ENCODE measurements around the gene CFAP57.
A peak's percentile ranks its signal among the peaks of the same experiment; 100 is the strongest.

Gene CFAP57

DNA sequence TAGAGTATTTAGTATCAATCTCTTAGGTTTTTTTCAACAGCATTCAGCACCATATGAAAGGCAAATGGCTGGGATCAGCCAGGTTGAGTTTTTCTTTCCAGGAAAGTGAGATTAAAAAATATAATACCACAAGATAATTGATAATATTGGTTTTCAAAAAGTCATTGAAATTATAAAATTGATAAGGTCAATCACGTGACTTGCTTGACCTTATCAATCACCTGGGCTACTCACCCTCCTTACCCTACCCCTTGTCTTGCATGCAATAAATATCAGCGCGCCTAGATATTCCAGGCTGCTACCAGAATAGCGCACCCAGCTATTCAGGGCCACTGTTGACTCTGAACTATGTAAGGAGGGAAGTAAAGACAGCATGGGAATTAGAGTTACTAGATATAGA, 31.5 kb upstream of the CFAP57 start:
- Histone ChIP-seq H3K4me1 (ENCODE audit: insufficient read depth, low read length) (peaks cover 6% of the 10 kb centered on the region; the same call in 1 of the 2 replicates), H3K27me3 (ENCODE audit: insufficient read depth, low read length) (no peaks in the 10 kb centered on the region), H3K27ac (ENCODE audit: low read depth, low read length) (no peak overlapping the region), H3K9ac (ENCODE audit: low read depth, low read length) (no peak overlapping the region), H3K4me3 (ENCODE audit: low read length) (no peak overlapping the region), H3K9me3 (ENCODE audit: insufficient read depth, low read depth, low read length) (0 out of 2 replicates have a peak, but pooled peaks cover 6% of the 10 kb centered on the region), H3K36me3 (ENCODE audit: insufficient read depth, low read length) (no peaks in the 10 kb centered on the region)
- 96% methylated on average over 4 of the region's 4 CpGs for WGBS

DNA sequence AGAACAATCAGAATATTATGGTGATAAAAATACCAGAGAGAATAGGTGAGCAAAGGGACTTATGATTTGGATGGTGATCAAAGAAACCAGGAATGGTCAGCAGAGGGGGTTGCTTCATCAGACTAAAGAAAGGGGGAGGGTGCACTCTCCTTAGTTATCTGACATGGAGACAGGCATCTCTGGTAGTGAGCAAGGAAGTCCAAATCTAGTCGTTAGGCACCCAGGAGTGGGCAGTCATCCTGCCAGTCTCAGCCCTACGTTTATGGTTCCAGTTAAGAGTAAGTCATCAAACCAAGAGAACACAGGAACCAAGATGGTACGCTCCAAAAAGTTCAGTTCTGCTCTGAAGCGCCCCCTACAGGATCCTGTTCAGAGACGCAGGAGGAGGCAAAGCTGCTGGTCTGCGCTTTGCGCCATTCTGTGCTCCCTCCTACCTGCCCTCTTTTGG, 28.7 kb upstream of the CFAP57 start:
- H3K9ac ChIP-seq (ENCODE audit: low read depth, low read length): peak overlapping the region; percentile 54; the same call in 1 of the 2 replicates
- no peak overlapping the region for H3K27ac ChIP-seq (ENCODE audit: low read depth, low read length)
- no peaks in the 10 kb centered on the region for H3K27me3 ChIP-seq (ENCODE audit: insufficient read depth, low read length)
- peak overlapping the region; percentile 28; the same call in 1 of the 2 replicates for H3K4me3 ChIP-seq (ENCODE audit: low read length)
- peaks cover 13% of the 10 kb centered on the region for H3K4me1 ChIP-seq (ENCODE audit: insufficient read depth, low read length)
- 0 out of 2 replicates have a peak, but pooled peaks cover 6% of the 10 kb centered on the region for H3K9me3 ChIP-seq (ENCODE audit: insufficient read depth, low read depth, low read length)
- H3K36me3 ChIP-seq (ENCODE audit: insufficient read depth, low read length): peaks cover 3% of the 10 kb centered on the region; the same call in 1 of the 2 replicates
- WGBS: 62% methylated on average over 7 of the region's 7 CpGs

DNA sequence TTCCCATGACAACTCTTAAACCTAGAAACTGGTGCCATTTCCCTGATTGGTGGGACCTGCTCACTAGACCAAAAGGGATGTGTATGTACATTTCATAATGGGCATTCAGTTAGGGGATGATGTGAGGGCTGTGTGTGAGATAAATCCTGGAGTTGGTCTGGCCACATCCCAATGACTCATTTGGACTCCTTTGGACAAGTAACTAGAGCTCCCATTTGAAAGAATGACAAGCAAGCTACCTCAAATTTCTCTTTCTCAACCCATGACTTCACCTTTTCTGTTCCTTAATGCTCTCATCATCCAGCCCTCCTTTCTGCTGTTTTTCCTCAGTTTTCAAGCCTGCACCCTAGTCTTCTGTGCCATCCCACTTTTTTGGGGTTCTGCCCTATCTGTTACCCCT, 27.9 kb upstream of the CFAP57 start:
- no peaks in the 10 kb centered on the region for H3K27me3 ChIP-seq (ENCODE audit: insufficient read depth, low read length)
- peaks cover 16% of the 10 kb centered on the region for H3K4me1 ChIP-seq (ENCODE audit: insufficient read depth, low read length)
- H3K36me3 ChIP-seq (ENCODE audit: insufficient read depth, low read length): peaks cover 3% of the 10 kb centered on the region; the same call in 1 of the 2 replicates
- 0 out of 2 replicates have a peak, but pooled peaks cover 6% of the 10 kb centered on the region for H3K9me3 ChIP-seq (ENCODE audit: insufficient read depth, low read depth, low read length)
- no peak overlapping the region for H3K27ac ChIP-seq (ENCODE audit: low read depth, low read length)
- H3K9ac ChIP-seq (ENCODE audit: low read depth, low read length): no peak overlapping the region
- H3K4me3 ChIP-seq (ENCODE audit: low read length): no peak overlapping the region

- WGBS: 8% methylated on average over 47 of the region's 47 CpGs
- Histone ChIP-seq H3K9ac (ENCODE audit: low read depth, low read length) (no peak overlapping the region), H3K4me1 (ENCODE audit: insufficient read depth, low read length) (peaks cover 16% of the 10 kb centered on the region), H3K27ac (ENCODE audit: low read depth, low read length) (no peak overlapping the region), H3K9me3 (ENCODE audit: insufficient read depth, low read depth, low read length) (no peaks in the 10 kb centered on the region), H3K27me3 (ENCODE audit: insufficient read depth, low read length) (no peaks in the 10 kb centered on the region), H3K36me3 (ENCODE audit: insufficient read depth, low read length) (peaks cover 3% of the 10 kb centered on the region; the same call in 1 of the 2 replicates), H3K4me3 (ENCODE audit: low read length) (peak overlapping the region; percentile 70)
These were observed 24.4 kb upstream of the CFAP57 start for GRCh38 chr1:43147625-43148327.

DNA sequence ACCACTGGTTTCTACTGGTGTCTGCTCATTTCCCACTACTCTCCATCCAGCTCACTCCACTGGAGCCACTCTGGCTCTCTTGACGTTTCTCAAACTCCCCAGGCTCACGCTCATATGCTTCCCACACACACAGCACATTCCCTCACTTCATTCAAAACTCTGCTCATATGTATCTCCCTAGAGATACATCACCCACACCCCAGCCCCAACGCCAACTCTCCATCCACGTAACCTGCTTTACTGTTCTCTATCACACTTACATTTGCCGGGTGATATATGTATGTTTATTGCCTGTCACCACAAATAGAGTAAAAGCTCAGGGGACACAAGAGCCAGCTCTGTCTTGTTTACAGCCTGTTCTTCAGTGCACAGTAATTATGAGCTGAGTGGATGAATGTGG, 22.2 kb upstream of the CFAP57 start:
- H3K36me3 ChIP-seq (ENCODE audit: insufficient read depth, low read length): peaks cover 3% of the 10 kb centered on the region; the same call in 1 of the 2 replicates
- no peaks in the 10 kb centered on the region for H3K27me3 ChIP-seq (ENCODE audit: insufficient read depth, low read length)
- H3K9me3 ChIP-seq (ENCODE audit: insufficient read depth, low read depth, low read length): no peaks in the 10 kb centered on the region
- H3K4me3 ChIP-seq (ENCODE audit: low read length): no peak overlapping the region
- H3K27ac ChIP-seq (ENCODE audit: low read depth, low read length): no peak overlapping the region
- no peak overlapping the region for H3K9ac ChIP-seq (ENCODE audit: low read depth, low read length)
- H3K4me1 ChIP-seq (ENCODE audit: insufficient read depth, low read length): peaks cover 10% of the 10 kb centered on the region; the same call in 1 of the 2 replicates
- 93% methylated on average over 5 of the region's 5 CpGs for WGBS

GRCh38 chr1:43152866-43153265, 19.3 kb upstream of the CFAP57 start:
- no peak overlapping the region for H3K27ac ChIP-seq (ENCODE audit: low read depth, low read length)
- no peak overlapping the region for H3K9ac ChIP-seq (ENCODE audit: low read depth, low read length)
- H3K36me3 ChIP-seq (ENCODE audit: insufficient read depth, low read length): no peaks in the 10 kb centered on the region
- no peak overlapping the region for H3K4me3 ChIP-seq (ENCODE audit: low read length)
- H3K27me3 ChIP-seq (ENCODE audit: insufficient read depth, low read length): no peaks in the 10 kb centered on the region
- WGBS: 89% methylated on average over 4 of the region's 4 CpGs
- no peaks in the 10 kb centered on the region for H3K9me3 ChIP-seq (ENCODE audit: insufficient read depth, low read depth, low read length)
- peaks cover 6% of the 10 kb centered on the region; the same call in 1 of the 2 replicates for H3K4me1 ChIP-seq (ENCODE audit: insufficient read depth, low read length)

DNA sequence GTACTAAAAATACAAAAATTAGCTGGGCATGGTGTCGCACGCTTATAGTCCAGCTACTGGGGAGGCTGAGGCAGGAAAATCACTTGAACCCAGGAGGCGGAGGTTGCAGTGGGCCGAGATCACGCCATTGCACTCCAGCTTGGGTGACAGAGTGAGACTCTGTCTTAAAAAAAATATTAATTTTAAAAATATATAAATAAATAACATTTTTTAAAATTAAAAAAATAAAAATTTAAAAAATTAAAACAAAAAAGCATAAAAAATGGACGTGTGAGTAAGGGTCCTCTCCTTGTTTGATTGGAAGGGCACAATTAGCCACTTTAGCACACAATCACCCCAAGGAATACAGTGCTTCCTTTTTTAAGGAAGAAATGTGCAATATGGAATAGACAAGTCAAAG, 18.7 kb upstream of the CFAP57 start:
- H3K36me3 ChIP-seq (ENCODE audit: insufficient read depth, low read length): no peaks in the 10 kb centered on the region
- H3K27me3 ChIP-seq (ENCODE audit: insufficient read depth, low read length): no peaks in the 10 kb centered on the region
- no peak overlapping the region for H3K27ac ChIP-seq (ENCODE audit: low read depth, low read length)
- H3K4me1 ChIP-seq (ENCODE audit: insufficient read depth, low read length): peaks cover 3% of the 10 kb centered on the region; the same call in 1 of the 2 replicates
- H3K4me3 ChIP-seq (ENCODE audit: low read length): no peak overlapping the region
- H3K9me3 ChIP-seq (ENCODE audit: insufficient read depth, low read depth, low read length): no peaks in the 10 kb centered on the region
- 98% methylated on average over 5 of the region's 6 CpGs for WGBS
- no peak overlapping the region for H3K9ac ChIP-seq (ENCODE audit: low read depth, low read length)

- H3K36me3 ChIP-seq (ENCODE audit: insufficient read depth, low read length): no peaks in the 10 kb centered on the region
- H3K4me3 ChIP-seq (ENCODE audit: low read length): no peak overlapping the region
- no peak overlapping the region for H3K9ac ChIP-seq (ENCODE audit: low read depth, low read length)
- H3K9me3 ChIP-seq (ENCODE audit: insufficient read depth, low read depth, low read length): no peaks in the 10 kb centered on the region
- H3K4me1 ChIP-seq (ENCODE audit: insufficient read depth, low read length): no peaks in the 10 kb centered on the region
- 90% methylated on average over 7 of the region's 7 CpGs for WGBS
- H3K27ac ChIP-seq (ENCODE audit: low read depth, low read length): no peak overlapping the region
- H3K27me3 ChIP-seq (ENCODE audit: insufficient read depth, low read length): no peaks in the 10 kb centered on the region
These were observed 16.1 kb upstream of the CFAP57 start for GRCh38 chr1:43156026-43156425.

DNA sequence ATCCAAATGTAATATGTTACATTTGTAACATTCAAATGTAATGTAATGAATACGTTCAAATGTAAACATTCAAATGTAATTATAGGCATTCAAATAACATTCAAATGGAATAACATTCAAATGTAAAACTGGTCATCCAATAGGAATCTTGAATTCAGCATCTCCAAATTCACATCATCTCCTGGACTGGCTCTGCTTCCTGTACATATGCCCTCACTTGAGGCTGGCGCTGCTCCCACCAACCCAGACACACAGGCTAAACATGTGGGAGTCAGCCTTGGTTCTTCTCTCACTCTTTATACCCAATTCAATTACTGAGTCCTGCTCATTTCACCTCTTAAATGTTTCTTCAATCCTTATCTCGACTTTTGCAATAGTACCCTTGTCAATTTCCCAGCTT, 7.0 kb upstream of the CFAP57 start:
- no peak overlapping the region for H3K27ac ChIP-seq (ENCODE audit: low read depth, low read length)
- H3K4me3 ChIP-seq (ENCODE audit: low read length): no peak overlapping the region
- H3K4me1 ChIP-seq (ENCODE audit: insufficient read depth, low read length): no peaks in the 10 kb centered on the region
- 91% methylated on average over 2 of the region's 3 CpGs for WGBS
- peaks cover 75% of the 10 kb centered on the region for H3K36me3 ChIP-seq (ENCODE audit: insufficient read depth, low read length)
- no peak overlapping the region for H3K9ac ChIP-seq (ENCODE audit: low read depth, low read length)
- H3K9me3 ChIP-seq (ENCODE audit: insufficient read depth, low read depth, low read length): no peaks in the 10 kb centered on the region
- H3K27me3 ChIP-seq (ENCODE audit: insufficient read depth, low read length): no peaks in the 10 kb centered on the region

GRCh38 chr1:43165765-43166164, 6.4 kb upstream of the CFAP57 start:
- 93% methylated on average over 5 of the region's 5 CpGs for WGBS
- Histone ChIP-seq H3K9me3 (ENCODE audit: insufficient read depth, low read depth, low read length) (no peaks in the 10 kb centered on the region), H3K27me3 (ENCODE audit: insufficient read depth, low read length) (no peaks in the 10 kb centered on the region), H3K36me3 (ENCODE audit: insufficient read depth, low read length) (peaks cover 81% of the 10 kb centered on the region), H3K4me1 (ENCODE audit: insufficient read depth, low read length) (no peaks in the 10 kb centered on the region), H3K4me3 (ENCODE audit: low read length) (no peak overlapping the region), H3K27ac (ENCODE audit: low read depth, low read length) (no peak overlapping the region), H3K9ac (ENCODE audit: low read depth, low read length) (no peak overlapping the region)

DNA sequence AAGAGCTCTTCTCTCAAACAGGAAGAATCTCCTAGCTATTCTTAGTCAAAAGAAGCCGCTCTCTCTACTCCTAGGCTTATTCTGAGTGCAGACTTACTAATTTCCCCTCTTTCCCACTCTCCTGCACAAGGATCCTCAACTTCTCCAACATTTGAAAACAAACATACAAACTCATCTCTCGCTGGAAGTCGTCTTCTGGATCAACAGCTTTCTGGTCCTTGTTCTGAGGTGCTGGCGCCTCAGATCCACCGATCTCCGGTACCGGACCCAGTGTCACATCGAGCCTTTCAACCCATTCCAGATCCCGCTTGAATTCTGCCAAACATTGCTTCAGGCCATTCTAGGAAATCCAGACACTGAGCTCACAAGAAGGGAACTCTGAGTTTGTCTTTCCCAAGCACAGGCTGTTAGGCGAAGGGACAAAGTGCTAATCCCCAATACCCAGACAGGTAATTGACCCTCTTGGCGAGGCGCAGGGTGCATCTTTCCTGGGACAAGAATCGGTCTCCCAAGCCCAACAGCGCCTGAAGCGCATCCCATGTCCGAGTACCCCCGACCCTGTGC, 736 bp upstream of the CFAP57 start:
- Histone ChIP-seq H3K4me1 (ENCODE audit: insufficient read depth, low read length) (0 out of 2 replicates have a peak, but pooled peaks cover under 1% of the 10 kb centered on the region), H3K27ac (ENCODE audit: low read depth, low read length) (no peak overlapping the region), H3K27me3 (ENCODE audit: insufficient read depth, low read length) (peaks cover 14% of the 10 kb centered on the region; the same call in 1 of the 2 replicates), H3K36me3 (ENCODE audit: insufficient read depth, low read length) (peaks cover 44% of the 10 kb centered on the region), H3K9ac (ENCODE audit: low read depth, low read length) (peak overlapping the region; percentile 71), H3K9me3 (ENCODE audit: insufficient read depth, low read depth, low read length) (no peaks in the 10 kb centered on the region; the same call in 1 of the 2 replicates), H3K4me3 (ENCODE audit: low read length) (peak overlapping the region; percentile 82)
- WGBS: 12% methylated on average over 17 of the region's 17 CpGs
